ENCODE results near the gene ADGRG3.

ADGRG3 gene

GRCh38 chr16:57656342-57656955 is 11.7 kb upstream of the ADGRG3 start:
- H3F3A ChIP-seq (ENCODE audit: control insufficient read depth, insufficient read depth) = no peaks in the 10 kb centered on the region
- H3K4me1 ChIP-seq (ENCODE audit: control insufficient read depth, low read length) = no peaks in the 10 kb centered on the region
- no peak overlapping the region for H3K27ac ChIP-seq (ENCODE audit: low read depth, low read length)

GRCh38 chr16:57657228-57657627 is 10.9 kb upstream of the ADGRG3 start:
- TF ChIP-seq EZH2phosphoT487 (IDR thresholded peaks at IDR 0.05; ENCODE audit: borderline replicate concordance, low read length) = no peak
- TF ChIP-seq, protein P1, sequence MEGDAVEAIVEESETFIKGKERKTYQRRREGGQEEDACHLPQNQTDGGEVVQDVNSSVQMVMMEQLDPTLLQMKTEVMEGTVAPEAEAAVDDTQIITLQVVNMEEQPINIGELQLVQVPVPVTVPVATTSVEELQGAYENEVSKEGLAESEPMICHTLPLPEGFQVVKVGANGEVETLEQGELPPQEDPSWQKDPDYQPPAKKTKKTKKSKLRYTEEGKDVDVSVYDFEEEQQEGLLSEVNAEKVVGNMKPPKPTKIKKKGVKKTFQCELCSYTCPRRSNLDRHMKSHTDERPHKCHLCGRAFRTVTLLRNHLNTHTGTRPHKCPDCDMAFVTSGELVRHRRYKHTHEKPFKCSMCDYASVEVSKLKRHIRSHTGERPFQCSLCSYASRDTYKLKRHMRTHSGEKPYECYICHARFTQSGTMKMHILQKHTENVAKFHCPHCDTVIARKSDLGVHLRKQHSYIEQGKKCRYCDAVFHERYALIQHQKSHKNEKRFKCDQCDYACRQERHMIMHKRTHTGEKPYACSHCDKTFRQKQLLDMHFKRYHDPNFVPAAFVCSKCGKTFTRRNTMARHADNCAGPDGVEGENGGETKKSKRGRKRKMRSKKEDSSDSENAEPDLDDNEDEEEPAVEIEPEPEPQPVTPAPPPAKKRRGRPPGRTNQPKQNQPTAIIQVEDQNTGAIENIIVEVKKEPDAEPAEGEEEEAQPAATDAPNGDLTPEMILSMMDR (IDR thresholded peaks at IDR 0.05; ENCODE audit: low read depth, low read length, poor library complexity, severe bottlenecking) = no peak
- Histone ChIP-seq H3K27ac (ENCODE audit: low read depth, low read length) (no peak overlapping the region), H3K9me3 (ENCODE audit: control insufficient read depth, insufficient read depth, low read length) (no peaks in the 10 kb centered on the region), H3K79me2 (ENCODE audit: control insufficient read depth, low read length) (no peaks in the 10 kb centered on the region), H3K36me3 (ENCODE audit: control insufficient read depth, low read length) (no peaks in the 10 kb centered on the region), H3K9me2 (replicated peaks; ENCODE audit: control insufficient read depth, low read length) (no peaks in the 10 kb centered on the region), H3K4me2 (ENCODE audit: low read length) (no peak overlapping the region), H3K4me1 (ENCODE audit: control insufficient read depth, low read length) (no peaks in the 10 kb centered on the region), H3K4me3 (ENCODE audit: low read length) (no peak overlapping the region), H4K20me1 (ENCODE audit: control insufficient read depth, insufficient read depth, low read depth, low read length) (no peaks in the 10 kb centered on the region), H3K27me3 (ENCODE audit: control insufficient read depth, low read length) (no peaks in the 10 kb centered on the region), H3F3A (ENCODE audit: control insufficient read depth, insufficient read depth) (no peaks in the 10 kb centered on the region)

More at GRCh38 chr16:57656342-57656955, 11.7 kb upstream of the ADGRG3 start:
- H3K27me3 ChIP-seq (ENCODE audit: control insufficient read depth, low read length) = no peaks in the 10 kb centered on the region
- no peaks in the 10 kb centered on the region for H3K9me2 ChIP-seq (replicated peaks; ENCODE audit: control insufficient read depth, low read length)
- TF ChIP-seq EZH2phosphoT487 (IDR thresholded peaks at IDR 0.05; ENCODE audit: borderline replicate concordance, low read length) = no peak
- TF ChIP-seq, protein P1 (IDR thresholded peaks at IDR 0.05; ENCODE audit: low read depth, low read length, poor library complexity, severe bottlenecking) = no peak
- H4K20me1 ChIP-seq (ENCODE audit: control insufficient read depth, insufficient read depth, low read depth, low read length) = no peaks in the 10 kb centered on the region
- no peak overlapping the region for H3K4me2 ChIP-seq (ENCODE audit: low read length)
- no peak overlapping the region for H3K4me3 ChIP-seq (ENCODE audit: low read length)
- H3K9me3 ChIP-seq (ENCODE audit: control insufficient read depth, insufficient read depth, low read length) = no peaks in the 10 kb centered on the region
- H3K79me2 ChIP-seq (ENCODE audit: control insufficient read depth, low read length) = no peaks in the 10 kb centered on the region
- H3K36me3 ChIP-seq (ENCODE audit: control insufficient read depth, low read length) = no peaks in the 10 kb centered on the region

DNA sequence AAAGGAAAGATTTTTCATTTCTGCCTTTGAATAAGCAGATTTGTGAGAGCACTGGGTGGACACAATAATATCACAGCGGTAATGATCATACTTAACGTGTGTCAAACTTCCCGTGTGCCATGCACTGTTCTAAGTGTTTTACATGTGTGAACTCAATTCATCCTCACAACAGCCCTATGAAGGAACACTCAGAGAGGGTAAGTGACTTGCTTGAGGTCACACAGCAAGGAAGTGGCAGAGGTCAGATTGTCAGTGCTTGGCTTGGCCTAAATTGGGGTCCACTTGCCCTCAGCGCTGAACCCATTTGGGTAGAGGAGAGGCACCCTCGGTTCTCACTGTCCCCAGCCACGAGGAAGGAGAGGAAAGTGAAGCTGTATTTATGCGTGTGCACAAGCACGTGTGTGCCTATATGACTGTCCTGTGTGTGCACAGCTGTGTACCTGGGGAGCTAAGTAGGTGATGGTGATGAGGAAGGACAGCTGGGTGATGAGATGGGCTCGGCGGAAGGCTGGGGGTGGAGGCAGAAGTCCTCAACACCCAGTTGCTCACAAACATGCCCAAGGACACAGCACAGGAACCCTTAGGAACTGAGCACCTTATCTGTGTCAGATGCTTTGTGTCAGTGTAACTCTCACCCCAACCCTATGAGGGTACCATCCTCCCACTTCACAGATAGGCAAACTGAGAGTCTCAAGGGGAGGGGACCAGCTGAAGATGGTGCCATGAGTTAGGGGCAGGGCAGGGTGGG is 9.8 kb upstream of the ADGRG3 start:
- no peaks in the 10 kb centered on the region for H3K79me2 ChIP-seq (ENCODE audit: control insufficient read depth, low read length)
- no peaks in the 10 kb centered on the region for H3K27me3 ChIP-seq (ENCODE audit: control insufficient read depth, low read length)
- no peaks in the 10 kb centered on the region for H3K4me1 ChIP-seq (ENCODE audit: control insufficient read depth, low read length)

More for the DNA sequence above, 9.8 kb upstream of the ADGRG3 start:
- no peak overlapping the region for H3K27ac ChIP-seq (ENCODE audit: low read depth, low read length)
- no peaks in the 10 kb centered on the region for H3K9me2 ChIP-seq (replicated peaks; ENCODE audit: control insufficient read depth, low read length)
- no peaks in the 10 kb centered on the region for H3K36me3 ChIP-seq (ENCODE audit: control insufficient read depth, low read length)
- H4K20me1 ChIP-seq (ENCODE audit: control insufficient read depth, insufficient read depth, low read depth, low read length) = no peaks in the 10 kb centered on the region
- no peaks in the 10 kb centered on the region for H3K9me3 ChIP-seq (ENCODE audit: control insufficient read depth, insufficient read depth, low read length)
- TF ChIP-seq, protein P1 (IDR thresholded peaks at IDR 0.05; ENCODE audit: low read depth, low read length, poor library complexity, severe bottlenecking) = no peak
- no peak for TF ChIP-seq EZH2phosphoT487 (IDR thresholded peaks at IDR 0.05; ENCODE audit: borderline replicate concordance, low read length)
- H3F3A ChIP-seq (ENCODE audit: control insufficient read depth, insufficient read depth) = no peaks in the 10 kb centered on the region
- H3K4me3 ChIP-seq (ENCODE audit: low read length) = no peak overlapping the region
- H3K4me2 ChIP-seq (ENCODE audit: low read length) = no peak overlapping the region

Data from DOHH2 (cell line).